HepG2 (cell line): ENCODE data around the gene NKX6-1. TPM values are rescaled to one million over a fixed set of nuclear protein-coding genes. Genes with fewer than 3 reads are reported as not detected.

Experiments
- ATAC-seq: fragments of 200-7000 bp; cut with Tn5 transposase; 3 replicates; pipeline ENCODE4 v1.9.1; 2020; ENCODE audit warnings: mild to moderate bottlenecking, moderate library complexity
- BruUV-seq: library from RNA; stranded (reverse); fragments of 400-500 nt; replicated peaks from 2 replicates; lab custom pipeline; 2021; lab: Mats Ljungman, UMichigan
- CTCF ChIA-PET: fragments of 300-600 bp; formaldehyde crosslinking; extraction: SDS; loops from one replicate; lab custom pipeline; 2021; ENCODE audit warnings: low total read pairs, inconsistent platforms, low intra/inter-chr PET ratio; lab: Yijun Ruan, JAX
- POLR2A ChIA-PET: fragments of 350-600 bp; sonication (Branson Sonifier 250); formaldehyde crosslinking; loops from one replicate; lab custom pipeline; 2020; ENCODE audit warnings: antibody characterized with exemption, inconsistent platforms; lab: Yijun Ruan, JAX
- DNase-seq: peaks from one replicate; pipeline ENCODE4 v3.0.0-alpha.2; 2015; ENCODE audit warnings: low spot score
- FAIRE-seq: peaks from 3 replicates; lab custom pipeline; 2011; peaks lifted over from hg19 to GRCh38; lab: Jason Lieb, UNC
- H2AFZ ChIP-seq: one replicate; pipeline ENCODE4 v1.6.1; 2011; ENCODE audit warnings: low read length, inconsistent platforms
- H3K27ac ChIP-seq: fragments of 300-600 bp; 3 replicates; pipeline ENCODE4 v1.8.0; 2011; ENCODE audit warnings: mixed run types, mild to moderate bottlenecking, mixed read lengths, low read length, inconsistent platforms; ENCODE audit not compliant: insufficient read depth; ENCODE audit errors: extremely low read length
- H3K27me3 ChIP-seq, 2 experiments: fragments of 200-600 bp in 1 of 2; 2 replicates in 1 of 2; 3 replicates in 1 of 2; pipeline versions ENCODE4 v1.6.0 to v1.8.0; 2011; ENCODE audit warnings: low read length in 2 of 2, mild to moderate bottlenecking in 2 of 2, moderate library complexity in 2 of 2, inconsistent platforms in 1 of 2; ENCODE audit not compliant: insufficient read depth in 2 of 2, control insufficient read depth in 1 of 2
- H3K36me3 ChIP-seq, 2 experiments: fragments of 200-600 bp in 1 of 2; replicated peaks in 1 of 2; 2 replicates in 1 of 2; 3 replicates in 1 of 2; pipeline versions ENCODE4 v1.5.1 to v1.8.0; 2011; ENCODE audit warnings: low read length in 2 of 2, inconsistent platforms in 1 of 2; ENCODE audit not compliant: insufficient read depth in 2 of 2, control insufficient read depth in 1 of 2
- H3K4me1 ChIP-seq: 2 replicates; pipeline ENCODE4 v1.5.1; 2012; ENCODE audit warnings: low read length, inconsistent platforms; ENCODE audit not compliant: insufficient read depth
- H3K4me2 ChIP-seq: 2 replicates; pipeline ENCODE4 v1.6.0; 2011; ENCODE audit warnings: low read depth, low read length, inconsistent platforms
- H3K4me3 ChIP-seq, 3 experiments: fragments of 200-600 bp in 1 of 3; sonication (generic), shearing (Covaris generic) in 1 of 3; replicated peaks in 1 of 3; 2 replicates each; pipeline ENCODE4 v1.5.1; 2011 to 2016; ENCODE audit warnings: low read length in 3 of 3, inconsistent platforms in 2 of 3, low read depth in 2 of 3, mild to moderate bottlenecking in 2 of 3, control low read depth in 1 of 3, mixed read lengths in 1 of 3; ENCODE audit not compliant: insufficient read depth in 1 of 3
- H3K79me2 ChIP-seq: one replicate; pipeline ENCODE4 v1.6.1; 2011; ENCODE audit warnings: low read length, inconsistent platforms; ENCODE audit not compliant: insufficient read depth
- H3K9ac ChIP-seq: 2 replicates; pipeline ENCODE4 v1.6.0; 2011; ENCODE audit warnings: mild to moderate bottlenecking, low read depth, low read length, inconsistent platforms; ENCODE audit not compliant: insufficient read depth
- H3K9me3 ChIP-seq: 2 replicates; pipeline ENCODE4 v1.5.1; 2012; ENCODE audit warnings: mild to moderate bottlenecking, low read length
- H4K20me1 ChIP-seq: 2 replicates; pipeline ENCODE4 v1.6.0; 2011; ENCODE audit warnings: inconsistent platforms, mild to moderate bottlenecking, low read length, moderate library complexity; ENCODE audit not compliant: insufficient read depth
- FIP1L1 ChIP-seq: fragments of 200-400 bp; formaldehyde crosslinking; IDR thresholded peaks from 2 replicates; pipeline ENCODE4 v1.6.1; 2018; ENCODE audit warnings: low read depth, mild to moderate bottlenecking, low read length, moderate library complexity, borderline replicate concordance; ENCODE audit not compliant: insufficient read depth
- KAT7 ChIP-seq: IDR thresholded peaks from 2 replicates; pipeline ENCODE4 v1.6.1; 2018; ENCODE audit warnings: borderline replicate concordance, missing compliant biosample characterization
- MEIS1 ChIP-seq: sonication (generic); formaldehyde crosslinking; IDR thresholded peaks from 2 replicates; pipeline ENCODE4 v1.9.0; 2021; ENCODE audit warnings: mild to moderate bottlenecking, missing genetic modification reagents, moderate library complexity, borderline replicate concordance
- ONECUT2 ChIP-seq: sonication (generic); formaldehyde crosslinking; IDR thresholded peaks from 2 replicates; pipeline ENCODE4 v1.4.0; 2020; ENCODE audit warnings: missing genetic modification reagents
- TBX3 ChIP-seq: fragments of 450-650 bp; IDR thresholded peaks from 2 replicates; pipeline ENCODE4 v1.6.1; 2017; ENCODE audit warnings: antibody characterized with exemption, mild to moderate bottlenecking, inconsistent platforms, borderline replicate concordance
- TMF1 ChIP-seq: sonication (generic); formaldehyde crosslinking; IDR thresholded peaks from 2 replicates; pipeline ENCODE4 v1.8.1; 2022; ENCODE audit warnings: low read depth, missing genetic modification reagents
- ZFP41 ChIP-seq: sonication (generic); formaldehyde crosslinking; IDR thresholded peaks from 2 replicates; pipeline ENCODE4 v1.4.0; 2020; ENCODE audit warnings: mild to moderate bottlenecking, missing genetic modification reagents, borderline replicate concordance
- ZNF333 ChIP-seq: sonication (generic); formaldehyde crosslinking; IDR thresholded peaks from 2 replicates; pipeline ENCODE4 v1.4.0; 2020; ENCODE audit warnings: mild to moderate bottlenecking, missing genetic modification reagents, borderline replicate concordance
- WGBS: methylation state at CpG from one replicate; pipeline ENCODE4 v1.1.6; 2017; ENCODE audit warnings: low lambda C conversion rate; 5-methylcytosine and 5-hydroxymethylcytosine counted together
- in situ Hi-C: cut with HindIII; loops from 2 replicates; pipeline ENCODE4 v1.10.0; 2017; ENCODE audit warnings: low pct_unique_long_range_greater_than_20kb; ENCODE audit not compliant: extremely low pct_ligation_motif_present
- intact Hi-C: fragments of 100-400 bp; cut with micrococcal nuclease; formaldehyde crosslinking; loops from one replicate; pipeline ENCODE4 v1.10.0; 2022; ENCODE audit not compliant: unreplicated experiment
- polyA plus RNA-seq, 8 experiments: library from polyadenylated mRNA; depleted of rRNA in 3 of 8; stranded (reverse) in 7 of 8; unstranded in 1 of 8; fragments of >200 nt; fragmentation: Illumina TruSeq in 4 of 8; extraction: Trizol in 4 of 8; gene quantifications; 2 replicates each; pipeline versions ENCODE4 v1.2.1 to v1.2.3, GENCODE V29; 2011 to 2016; ENCODE audit warnings: low read depth in 4 of 8, missing spikeins in 1 of 8, mixed read lengths in 1 of 8; ENCODE audit not compliant: insufficient read depth in 1 of 8
- total RNA-seq, 5 experiments: library from RNA; depleted of rRNA; stranded (reverse); fragments of >200 nt; fragmentation: Illumina TruSeq; extraction: Trizol; gene quantifications; 2 replicates each; pipeline ENCODE4 v1.2.3, GENCODE V29; 2016; ENCODE audit warnings: low read depth in 1 of 5
- TF ChIP-seq, protein P1 (sequence below): sonication (generic); formaldehyde crosslinking; IDR thresholded peaks from 2 replicates; pipeline ENCODE4 v1.5.1; 2020; ENCODE audit warnings: mild to moderate bottlenecking, moderate library complexity, missing genetic modification reagents
- TF ChIP-seq, protein P2 (sequence below): sonication (generic); formaldehyde crosslinking; IDR thresholded peaks from 2 replicates; pipeline ENCODE4 v1.4.0; 2020; ENCODE audit warnings: mild to moderate bottlenecking, missing genetic modification reagents
- TF ChIP-seq, protein P3 (sequence below): sonication (generic); formaldehyde crosslinking; IDR thresholded peaks from 2 replicates; pipeline ENCODE4 v1.8.1; 2023; ENCODE audit warnings: mild to moderate bottlenecking, missing genetic modification reagents, borderline replicate concordance

Gene NKX6-1
- total and polyA plus RNA-seq, 2 of the 13 experiments (the other 11 are each of a cell fraction or from before 2014, with no cell fraction given), result not detected

DNA sequence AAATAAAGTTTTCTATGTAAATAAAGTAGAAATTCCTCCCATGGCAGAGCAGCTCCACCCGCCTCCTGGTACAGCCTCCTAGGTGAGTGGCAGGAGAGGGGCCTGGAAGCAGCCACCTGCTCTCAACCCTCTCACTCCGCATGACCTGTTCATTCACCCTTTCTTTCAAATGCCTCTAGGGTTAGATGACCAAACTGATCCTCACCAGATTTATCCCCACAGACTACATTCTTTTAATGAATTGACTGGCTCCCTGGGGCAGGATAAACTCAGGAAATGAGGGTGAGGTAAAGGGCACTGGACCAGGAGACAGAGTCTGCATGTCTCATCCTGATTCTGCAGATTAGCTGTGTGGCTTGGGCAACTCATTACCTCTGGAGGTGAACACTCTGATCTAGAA is 32.6 kb upstream of the NKX6-1 start (continued):
- TF ChIP-seq ZNF333 (no peak), FIP1L1 (no peak), KAT7 (no peak), TBX3 (no peak)

DNA sequence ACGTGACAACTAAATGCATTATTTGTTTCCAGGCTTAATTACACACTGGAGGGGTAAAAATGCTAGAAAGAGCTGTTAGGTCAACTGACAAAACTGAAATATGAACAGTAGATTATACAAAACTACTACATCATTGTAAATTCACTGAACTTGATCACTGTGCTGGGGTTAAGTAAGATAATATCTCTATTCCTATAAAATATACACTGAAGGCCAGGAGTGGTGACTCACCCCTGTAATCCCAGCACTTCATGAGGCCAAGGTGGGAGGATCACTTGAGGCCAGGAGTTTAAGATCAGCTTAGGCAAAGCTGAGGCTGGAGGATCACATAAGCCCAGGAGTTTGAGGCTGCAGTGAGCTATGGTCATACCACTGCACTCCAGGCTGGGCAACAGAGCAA is 31.8 kb upstream of the NKX6-1 start:
- Histone ChIP-seq H3K79me2 (no peaks in the 10 kb centered on the region), H2AFZ (no peak overlapping the region), H3K36me3 (no peaks in the 10 kb centered on the region), H3K27me3 (0 out of 5 replicates have a peak, but pooled peaks cover 0 to 4% of the 10 kb centered on the region in 2 experiments), H3K9me3 (no peaks in the 10 kb centered on the region), H3K4me3 (no peak overlapping the region), H3K4me2 (no peak overlapping the region), H4K20me1 (no peaks in the 10 kb centered on the region), H3K27ac (no peak overlapping the region), H3K9ac (no peak overlapping the region), H3K4me1 (no peaks in the 10 kb centered on the region)
- intact Hi-C loops, result no loop called here
- no peak for DNase-seq
- in situ Hi-C loops, result no loop called here
- POLR2A ChIA-PET, result no interaction called here
- TF ChIP-seq TMF1 (CRISPR knock-in tag) (no peak), MEIS1 (CRISPR knock-in tag) (no peak), ZFP41 (no peak), ONECUT2 (CRISPR knock-in tag) (no peak)
- TF ChIP-seq, protein P1, sequence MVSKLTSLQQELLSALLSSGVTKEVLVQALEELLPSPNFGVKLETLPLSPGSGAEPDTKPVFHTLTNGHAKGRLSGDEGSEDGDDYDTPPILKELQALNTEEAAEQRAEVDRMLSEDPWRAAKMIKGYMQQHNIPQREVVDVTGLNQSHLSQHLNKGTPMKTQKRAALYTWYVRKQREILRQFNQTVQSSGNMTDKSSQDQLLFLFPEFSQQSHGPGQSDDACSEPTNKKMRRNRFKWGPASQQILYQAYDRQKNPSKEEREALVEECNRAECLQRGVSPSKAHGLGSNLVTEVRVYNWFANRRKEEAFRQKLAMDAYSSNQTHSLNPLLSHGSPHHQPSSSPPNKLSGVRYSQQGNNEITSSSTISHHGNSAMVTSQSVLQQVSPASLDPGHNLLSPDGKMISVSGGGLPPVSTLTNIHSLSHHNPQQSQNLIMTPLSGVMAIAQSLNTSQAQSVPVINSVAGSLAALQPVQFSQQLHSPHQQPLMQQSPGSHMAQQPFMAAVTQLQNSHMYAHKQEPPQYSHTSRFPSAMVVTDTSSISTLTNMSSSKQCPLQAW, result no peak
- TF ChIP-seq, protein P2, sequence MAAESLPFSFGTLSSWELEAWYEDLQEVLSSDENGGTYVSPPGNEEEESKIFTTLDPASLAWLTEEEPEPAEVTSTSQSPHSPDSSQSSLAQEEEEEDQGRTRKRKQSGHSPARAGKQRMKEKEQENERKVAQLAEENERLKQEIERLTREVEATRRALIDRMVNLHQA, result no peak
- TF ChIP-seq, protein P3, sequence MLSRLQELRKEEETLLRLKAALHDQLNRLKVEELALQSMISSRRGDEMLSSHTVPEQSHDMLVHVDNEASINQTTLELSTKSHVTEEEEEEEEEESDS (CRISPR knock-in tag), result no peak
- no peak for FAIRE-seq
- CTCF ChIA-PET, result no interaction called here
- BruUV-seq, result no TSS peak
- ATAC-seq, result no peak
- 0% methylated on average over 1 of the region's 1 CpG for WGBS
